PC-3 (cell line): Measurements from ENCODE around the gene AMT.

Experiments
- EZH2 ChIP-seq: fragments of 300-600 bp; sonication (generic); IDR thresholded peaks from one replicate; pipeline ENCODE4 v1.6.1; 2017; ENCODE audit warnings: antibody characterized with exemption, mild to moderate bottlenecking, low read length; ENCODE audit not compliant: unreplicated experiment
- EZH2phosphoT487 ChIP-seq: fragments of 300-600 bp; sonication (generic); IDR thresholded peaks from 2 replicates; pipeline ENCODE4 v1.6.1; 2018; ENCODE audit warnings: mild to moderate bottlenecking, antibody characterized with exemption, low read length, borderline replicate concordance
- TF ChIP-seq, protein P1 (sequence below): fragments of 300-600 bp; sonication (generic); conservative IDR thresholded peaks from 2 replicates; pipeline ENCODE4 v1.5.1; 2017; ENCODE audit warnings: antibody characterized with exemption, low read depth, mild to moderate bottlenecking, low read length

DNA sequence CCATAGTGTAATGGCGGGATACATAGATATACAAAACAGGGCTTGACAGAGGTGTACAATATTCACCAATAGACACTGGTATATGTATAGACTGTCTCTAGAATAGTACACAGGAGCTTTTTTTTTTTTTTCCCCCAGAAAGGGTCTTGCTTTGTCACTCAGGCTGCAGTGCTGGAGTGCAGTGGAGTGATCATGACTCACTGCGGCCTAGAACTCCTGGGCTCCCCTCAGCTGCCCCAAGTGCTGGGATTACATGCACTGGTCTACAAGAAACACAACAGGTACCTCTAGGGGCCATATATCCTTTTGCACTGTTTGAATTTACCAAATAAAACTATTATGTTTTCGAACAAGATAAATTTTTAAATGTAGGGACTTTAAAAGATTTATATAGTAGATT lies 22.8 kb downstream of the AMT start:
- TF ChIP-seq, protein P1, sequence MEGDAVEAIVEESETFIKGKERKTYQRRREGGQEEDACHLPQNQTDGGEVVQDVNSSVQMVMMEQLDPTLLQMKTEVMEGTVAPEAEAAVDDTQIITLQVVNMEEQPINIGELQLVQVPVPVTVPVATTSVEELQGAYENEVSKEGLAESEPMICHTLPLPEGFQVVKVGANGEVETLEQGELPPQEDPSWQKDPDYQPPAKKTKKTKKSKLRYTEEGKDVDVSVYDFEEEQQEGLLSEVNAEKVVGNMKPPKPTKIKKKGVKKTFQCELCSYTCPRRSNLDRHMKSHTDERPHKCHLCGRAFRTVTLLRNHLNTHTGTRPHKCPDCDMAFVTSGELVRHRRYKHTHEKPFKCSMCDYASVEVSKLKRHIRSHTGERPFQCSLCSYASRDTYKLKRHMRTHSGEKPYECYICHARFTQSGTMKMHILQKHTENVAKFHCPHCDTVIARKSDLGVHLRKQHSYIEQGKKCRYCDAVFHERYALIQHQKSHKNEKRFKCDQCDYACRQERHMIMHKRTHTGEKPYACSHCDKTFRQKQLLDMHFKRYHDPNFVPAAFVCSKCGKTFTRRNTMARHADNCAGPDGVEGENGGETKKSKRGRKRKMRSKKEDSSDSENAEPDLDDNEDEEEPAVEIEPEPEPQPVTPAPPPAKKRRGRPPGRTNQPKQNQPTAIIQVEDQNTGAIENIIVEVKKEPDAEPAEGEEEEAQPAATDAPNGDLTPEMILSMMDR = no peak
- TF ChIP-seq EZH2phosphoT487 = no peak
- no peak for TF ChIP-seq EZH2
